ENCODE data around the gene DYNC1I1.

DYNC1I1 gene

DNA sequence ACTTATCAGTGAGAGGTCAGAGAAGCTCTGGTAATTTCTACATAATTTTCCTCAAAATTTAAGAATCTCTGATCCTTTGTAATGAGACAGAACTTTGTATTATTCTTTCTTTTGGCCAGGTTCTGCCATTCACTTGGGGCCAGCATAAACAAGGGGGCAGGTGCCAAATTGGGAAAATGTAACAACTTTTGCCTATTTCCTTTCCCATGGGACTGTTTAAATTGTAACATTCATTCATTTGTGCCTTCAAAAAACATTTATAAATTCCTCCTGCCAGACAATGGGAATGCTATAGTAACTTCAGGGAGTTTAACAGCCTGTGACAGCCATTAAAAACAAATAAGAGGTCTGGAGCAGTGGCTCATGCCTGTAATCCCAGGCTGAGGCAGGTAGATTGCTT, 12.4 kb downstream of the DYNC1I1 start:
- CTCF ChIA-PET, result interaction anchor here (2.2 kb wide), 1 partner anchor 10 kb away, joined by 8 read pairs; no protein-coding TSS in a partner anchor
- POLR2A ChIA-PET, result no interaction called here
- DNase-seq (ENCODE audit: extremely low spot score), result no peak
- TF ChIP-seq, protein P1, sequence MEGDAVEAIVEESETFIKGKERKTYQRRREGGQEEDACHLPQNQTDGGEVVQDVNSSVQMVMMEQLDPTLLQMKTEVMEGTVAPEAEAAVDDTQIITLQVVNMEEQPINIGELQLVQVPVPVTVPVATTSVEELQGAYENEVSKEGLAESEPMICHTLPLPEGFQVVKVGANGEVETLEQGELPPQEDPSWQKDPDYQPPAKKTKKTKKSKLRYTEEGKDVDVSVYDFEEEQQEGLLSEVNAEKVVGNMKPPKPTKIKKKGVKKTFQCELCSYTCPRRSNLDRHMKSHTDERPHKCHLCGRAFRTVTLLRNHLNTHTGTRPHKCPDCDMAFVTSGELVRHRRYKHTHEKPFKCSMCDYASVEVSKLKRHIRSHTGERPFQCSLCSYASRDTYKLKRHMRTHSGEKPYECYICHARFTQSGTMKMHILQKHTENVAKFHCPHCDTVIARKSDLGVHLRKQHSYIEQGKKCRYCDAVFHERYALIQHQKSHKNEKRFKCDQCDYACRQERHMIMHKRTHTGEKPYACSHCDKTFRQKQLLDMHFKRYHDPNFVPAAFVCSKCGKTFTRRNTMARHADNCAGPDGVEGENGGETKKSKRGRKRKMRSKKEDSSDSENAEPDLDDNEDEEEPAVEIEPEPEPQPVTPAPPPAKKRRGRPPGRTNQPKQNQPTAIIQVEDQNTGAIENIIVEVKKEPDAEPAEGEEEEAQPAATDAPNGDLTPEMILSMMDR (IDR thresholded peaks at IDR 0.05; ENCODE audit: control extremely low read depth, extremely low read depth, low read depth, missing control alignments), result no peak

DNA sequence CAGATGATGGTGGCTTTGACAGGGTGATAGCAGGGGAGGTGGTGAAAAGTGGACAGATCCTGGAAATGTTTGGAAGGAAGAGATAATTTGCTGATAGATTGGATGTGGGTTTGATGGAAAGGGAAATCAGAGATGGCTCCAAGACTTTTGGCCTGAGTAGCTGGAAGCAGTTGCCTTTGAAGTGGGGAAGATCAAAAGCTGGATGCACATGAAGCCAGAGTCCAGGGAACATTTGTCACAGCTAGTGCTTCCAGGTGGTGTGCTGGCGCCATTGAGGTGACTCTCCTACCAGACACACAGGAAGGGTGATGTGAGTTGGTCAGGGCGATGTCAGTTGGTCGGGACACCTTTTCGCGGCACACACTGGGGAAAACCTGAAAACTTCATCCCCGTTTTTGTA, 15.9 kb downstream of the DYNC1I1 start:
- no peak for DNase-seq (ENCODE audit: extremely low spot score)
- TF ChIP-seq, protein P1 (IDR thresholded peaks at IDR 0.05; ENCODE audit: control extremely low read depth, extremely low read depth, low read depth, missing control alignments), result no peak
- POLR2A ChIA-PET, result no interaction called here
- CTCF ChIA-PET, result interaction anchor here (2.6 kb wide), 1 partner anchor 10 kb away, joined by 10 read pairs; no protein-coding TSS in a partner anchor

DNA sequence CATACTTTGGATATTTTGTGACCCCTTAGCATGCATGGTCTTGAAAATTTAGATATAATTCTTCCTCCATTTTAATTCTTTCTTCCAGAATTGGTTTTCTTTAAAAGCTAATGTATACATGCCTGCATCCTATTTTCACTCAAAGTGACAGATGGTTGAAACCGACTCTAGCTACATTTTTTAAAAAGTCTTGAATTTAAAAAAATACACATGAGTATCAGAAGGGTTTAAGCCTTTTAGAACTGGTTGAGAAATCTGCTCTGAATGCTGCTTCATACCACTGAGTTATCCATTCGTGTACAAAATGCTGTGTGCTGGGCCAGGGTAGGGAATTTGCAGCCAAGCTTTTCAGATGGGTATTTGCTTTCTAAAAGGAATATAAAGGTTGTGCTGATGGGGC, 16.5 kb downstream of the DYNC1I1 start:
- CTCF ChIA-PET, result interaction anchor here (0.8 to 2.6 kb wide), 3 partner anchors 9 to 53 kb away, joined by 3 to 10 read pairs (median 5); no protein-coding TSS in a partner anchor

DNA sequence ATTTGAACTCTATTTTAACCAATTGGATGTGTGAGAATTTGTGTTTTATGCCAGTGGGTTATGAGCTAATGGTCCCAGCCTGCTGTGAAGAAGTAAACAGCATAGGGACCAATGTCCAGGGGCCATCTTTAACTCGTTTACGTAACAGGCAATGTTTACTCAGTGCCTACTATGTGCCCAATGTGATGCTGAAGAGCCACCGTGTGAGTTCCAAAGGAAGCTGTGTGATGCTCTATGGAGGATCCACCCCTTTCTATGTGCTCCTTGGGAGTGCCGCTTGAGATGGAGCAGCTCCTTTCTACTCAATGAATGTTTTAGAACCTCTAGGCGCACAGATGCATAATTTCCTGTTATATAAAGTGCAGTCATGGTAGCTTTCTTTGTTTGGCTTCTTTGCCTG, 21.3 kb downstream of the DYNC1I1 start:
- DNase-seq (ENCODE audit: extremely low spot score), result no peak
- TF ChIP-seq, protein P1 (IDR thresholded peaks at IDR 0.05; ENCODE audit: control extremely low read depth, extremely low read depth, low read depth, missing control alignments), result no peak
- POLR2A ChIA-PET, result no interaction called here
- CTCF ChIA-PET, result interaction anchor here (1.4 to 2.5 kb wide), 2 partner anchors 10 to 78 kb away, joined by 3 to 8 read pairs; no protein-coding TSS in a partner anchor

More for the DNA sequence above, 16.5 kb downstream of the DYNC1I1 start:
- TF ChIP-seq, protein P1 (IDR thresholded peaks at IDR 0.05; ENCODE audit: control extremely low read depth, extremely low read depth, low read depth, missing control alignments), result no peak
- DNase-seq (ENCODE audit: extremely low spot score), result no peak
- POLR2A ChIA-PET, result no interaction called here

DNA sequence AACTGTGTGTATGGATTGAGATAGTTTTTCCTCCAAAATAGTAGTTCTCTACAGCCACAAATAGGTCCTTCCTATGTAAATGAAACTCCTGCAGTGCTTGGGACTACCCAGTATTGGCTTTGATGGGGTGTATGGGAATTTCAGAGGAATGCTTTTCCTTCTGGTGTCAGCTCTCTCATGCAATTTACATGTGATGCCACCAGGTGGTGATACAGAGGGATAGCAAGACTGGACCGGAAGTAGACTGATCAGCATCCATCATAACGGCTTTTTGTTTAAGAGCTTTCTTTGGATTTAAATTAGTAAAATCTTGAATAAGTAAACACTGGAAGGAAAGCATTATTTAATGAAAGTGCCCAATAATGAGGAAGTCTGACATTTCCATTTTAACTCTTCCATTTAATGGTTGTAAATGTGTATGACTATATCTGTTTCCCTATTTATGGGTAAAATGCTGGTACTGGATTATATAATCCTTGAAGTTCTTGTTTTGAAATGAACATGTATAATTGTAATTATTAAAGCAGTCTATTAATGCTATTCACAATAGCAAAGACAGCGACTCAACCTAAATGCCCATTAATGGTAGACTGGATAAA, 22.7 kb downstream of the DYNC1I1 start:
- ChIA-PET CTCF (interaction anchor here (0.5 to 2.5 kb wide), 8 partner anchors 11 to 77 kb away, joined by 3 to 8 read pairs (median 4); partner anchors contain the start of gene DYNC1I1), POLR2A (no interaction called here)
- no peak for DNase-seq (ENCODE audit: extremely low spot score)
- TF ChIP-seq, protein P1 (IDR thresholded peaks at IDR 0.05; ENCODE audit: control extremely low read depth, extremely low read depth, low read depth, missing control alignments), result peak; percentile 8

DNA sequence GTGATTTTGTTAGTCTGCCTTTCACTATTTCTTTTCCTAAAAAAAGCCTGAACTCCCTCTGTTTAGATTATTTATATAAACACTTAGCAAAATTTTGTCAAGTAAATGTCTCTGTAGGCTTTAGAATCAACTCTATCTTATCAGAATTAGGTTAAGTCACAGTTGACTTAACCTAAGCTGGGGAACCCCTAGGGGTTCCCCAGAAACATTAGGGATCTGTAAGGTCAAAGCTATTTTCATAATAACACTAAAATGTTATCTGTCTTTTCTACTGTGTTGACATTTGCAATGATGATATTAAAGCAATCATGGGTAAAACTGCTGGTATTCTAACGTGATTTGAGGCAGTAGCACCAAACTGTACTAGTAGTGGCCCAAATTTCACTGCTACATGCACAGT, 24.3 kb downstream of the DYNC1I1 start:
- TF ChIP-seq, protein P1 (IDR thresholded peaks at IDR 0.05; ENCODE audit: control extremely low read depth, extremely low read depth, low read depth, missing control alignments), result no peak
- ChIA-PET CTCF (interaction anchor here (1.0 to 1.2 kb wide), 4 partner anchors 16 to 75 kb away, joined by 3 to 5 read pairs (median 4); no protein-coding TSS in a partner anchor), POLR2A (no interaction called here)
- DNase-seq (ENCODE audit: extremely low spot score), result no peak

All from GM10248 (cell line).